H1 (cell line): ENCODE data around the gene ADNP2. TPM values are rescaled to one million over a fixed set of nuclear protein-coding genes. Genes with fewer than 3 reads are reported as not detected.

ENCODE experiments used
- BCL11A ChIP-seq, 2 experiments: IDR thresholded peaks; one replicate each; pipeline ENCODE4 v1.6.1; 2011; ENCODE audit warnings: low read depth in 2 of 2, low read length in 2 of 2, mild to moderate bottlenecking in 2 of 2
- CHD1 ChIP-seq: IDR thresholded peaks from 2 replicates; pipeline ENCODE4 v1.6.1; 2012; ENCODE audit warnings: low read depth, low read length, improper control_type of control experiment
- CHD7 ChIP-seq: fragments of 300-600 bp; sonication (generic); IDR thresholded peaks from 2 replicates; pipeline ENCODE4 v1.7.1; 2012; ENCODE audit warnings: low read length, moderate library complexity, mild to moderate bottlenecking, inconsistent platforms; ENCODE audit not compliant: insufficient replicate concordance
- CTBP2 ChIP-seq: IDR thresholded peaks from 2 replicates; pipeline ENCODE4 v1.7.0; 2011; ENCODE audit warnings: borderline replicate concordance, mild to moderate bottlenecking, moderate library complexity, mixed read lengths, low read length; ENCODE audit not compliant: insufficient read depth, insufficient read length
- EP300 ChIP-seq, 2 experiments: IDR thresholded peaks; 1 replicate in 1 of 2; 2 replicates in 1 of 2; pipeline ENCODE4 v1.6.1; 2011 to 2012; ENCODE audit warnings: low read depth in 2 of 2, low read length in 2 of 2, mild to moderate bottlenecking in 2 of 2, borderline replicate concordance in 1 of 2, inconsistent platforms in 1 of 2, moderate library complexity in 1 of 2
- JUND ChIP-seq: IDR thresholded peaks from 2 replicates; pipeline ENCODE4 v1.6.1; 2011; ENCODE audit warnings: mild to moderate bottlenecking, improper control_type of control experiment, low read length
- MAFK ChIP-seq: IDR thresholded peaks from 2 replicates; pipeline ENCODE4 v1.6.1; 2012; ENCODE audit warnings: low read depth, mild to moderate bottlenecking, improper control_type of control experiment, low read length
- MAX ChIP-seq: IDR thresholded peaks from 2 replicates; pipeline ENCODE4 v1.6.1; 2012; ENCODE audit warnings: inconsistent platforms
- RAD21 ChIP-seq, 2 experiments: IDR thresholded peaks in 1 of 2; conservative IDR thresholded peaks in 1 of 2; 2 replicates each; pipeline ENCODE4 v1.6.1; 2011; ENCODE audit warnings: low read depth in 2 of 2, low read length in 2 of 2, improper control_type of control experiment in 1 of 2, inconsistent platforms in 1 of 2, mild to moderate bottlenecking in 1 of 2, moderate library complexity in 1 of 2
- TCF12 ChIP-seq: IDR thresholded peaks from 2 replicates; pipeline ENCODE4 v1.6.1; 2011; ENCODE audit warnings: low read depth, mild to moderate bottlenecking, low read length
- polyA plus RNA-seq, 7 experiments: library from polyadenylated mRNA; depleted of rRNA in 3 of 7; stranded (reverse) in 5 of 7; unstranded in 2 of 7; fragments of >200 nt in 5 of 7; fragments of 200-250 nt in 2 of 7; gene quantifications; 1 replicate in 5 of 7; 2 replicates in 1 of 7; 4 replicates in 1 of 7; pipeline versions ENCODE4 v1.2.1 to v1.2.3, GENCODE V29; 2011 to 2013; ENCODE audit warnings: missing spikeins in 2 of 7, mixed read lengths in 2 of 7
- total RNA-seq: library from RNA; stranded (reverse); fragmentation: NEBNext Ultra II Directional; extraction: Animal tissue kit (Norgen Biotek cat#: 25700); gene quantifications from 2 replicates; pipeline ENCODE4 v1.2.1, GENCODE V29; 2021

ADNP2 gene
- total and polyA plus RNA-seq, 2 of the 8 experiments (the other 6 are each of a cell fraction or from before 2014, with no cell fraction given): 25.1 to 61.6 TPM

- no peak for TF ChIP-seq CHD7
- no peak for TF ChIP-seq MAFK
- no peak for TF ChIP-seq TCF12
- TF ChIP-seq JUND: no peak
- no peak for TF ChIP-seq EP300 (IDR thresholded peaks at IDR 0.05; ENCODE audit: borderline replicate concordance in 1 of 2, low read depth in 2 of 2, low read length in 2 of 2)
- TF ChIP-seq CTBP2: no peak
- no peak for TF ChIP-seq MAX
- TF ChIP-seq CHD1: no peak
- TF ChIP-seq BCL11A (IDR thresholded peaks at IDR 0.05; ENCODE audit: low read depth in 2 of 2, low read length in 2 of 2): no peak
- TF ChIP-seq RAD21 (IDR thresholded peaks at IDR 0.05 in 1 of 2, conservative IDR thresholded peaks at IDR 0.05 in 1 of 2; ENCODE audit: low read depth in 2 of 2, low read length in 2 of 2): no peak
Observed at GRCh38 chr18:80068571-80069272, 40.3 kb upstream of the ADNP2 start (continued).
